Motor neuron (in vitro differentiated cells): ENCODE measurements around the gene AK4. TPM values are rescaled to one million over a fixed set of nuclear protein-coding genes. Genes with fewer than 3 reads are reported as not detected.
"Not testable (repeated sequence)": the region's sequence is repeated elsewhere in the genome, so short reads cannot be mapped to it uniquely, and the experiment has no call there.

ENCODE experiments used
- ATAC-seq, 8 experiments: fragments of 200-7000 bp; cut with Tn5 transposase; replicated peaks in 6 of 8; 2 replicates each; pipeline ENCODE4 v1.8.0; 2021; ENCODE audit warnings: mild to moderate bottlenecking in 8 of 8, moderate library complexity in 8 of 8
- H3K27ac ChIP-seq, 2 donors: fragments of 250-450 bp; sonication (Bioruptor Pico); 2 replicates each; pipeline ENCODE4 v1.9.0; 2021; ENCODE audit warnings: antibody characterized with exemption in 2 of 2, mild to moderate bottlenecking in 2 of 2, moderate library complexity in 1 of 2
- H3K4me1 ChIP-seq, 2 donors: fragments of 250-450 bp; sonication (Bioruptor Pico); replicated peaks in 1 of 2; 2 replicates each; pipeline ENCODE4 v1.6.1; 2021; ENCODE audit warnings: antibody characterized with exemption in 2 of 2, mild to moderate bottlenecking in 2 of 2, moderate library complexity in 1 of 2
- H3K4me3 ChIP-seq, 5 donors: fragments of 250-450 bp; sonication (Bioruptor Pico); 2 replicates each; pipeline ENCODE4 v1.9.0; 2021; ENCODE audit warnings: antibody characterized with exemption in 5 of 5, mild to moderate bottlenecking in 5 of 5, moderate library complexity in 4 of 5
- WGBS, 10 experiments: fragments of 450-650 bp; shearing (Covaris generic); methylation state at CpG; one replicate each; pipeline ENCODE4 v1.0.0; 2022; 5-methylcytosine and 5-hydroxymethylcytosine counted together
- in situ Hi-C, 9 experiments: fragments of 400-800 bp; cut with MboI; loops; one replicate each; pipeline ENCODE4 v1.15.0; 2021; ENCODE audit warnings: low sequenced_read_pairs in 9 of 9, low pct_unique_long_range_greater_than_20kb in 2 of 9; ENCODE audit not compliant: unreplicated experiment in 9 of 9
- total RNA-seq, 8 experiments: library from RNA; unstranded; fragments of 300-600 nt; gene quantifications; 2 replicates each; pipeline versions ENCODE4 v1.2.3 to v1.2.4, GENCODE V29; 2022

Gene AK4
- total RNA-seq, 8 experiments from 2014 or later, result 2.7 to 45.6 (median 27.2) TPM

DNA sequence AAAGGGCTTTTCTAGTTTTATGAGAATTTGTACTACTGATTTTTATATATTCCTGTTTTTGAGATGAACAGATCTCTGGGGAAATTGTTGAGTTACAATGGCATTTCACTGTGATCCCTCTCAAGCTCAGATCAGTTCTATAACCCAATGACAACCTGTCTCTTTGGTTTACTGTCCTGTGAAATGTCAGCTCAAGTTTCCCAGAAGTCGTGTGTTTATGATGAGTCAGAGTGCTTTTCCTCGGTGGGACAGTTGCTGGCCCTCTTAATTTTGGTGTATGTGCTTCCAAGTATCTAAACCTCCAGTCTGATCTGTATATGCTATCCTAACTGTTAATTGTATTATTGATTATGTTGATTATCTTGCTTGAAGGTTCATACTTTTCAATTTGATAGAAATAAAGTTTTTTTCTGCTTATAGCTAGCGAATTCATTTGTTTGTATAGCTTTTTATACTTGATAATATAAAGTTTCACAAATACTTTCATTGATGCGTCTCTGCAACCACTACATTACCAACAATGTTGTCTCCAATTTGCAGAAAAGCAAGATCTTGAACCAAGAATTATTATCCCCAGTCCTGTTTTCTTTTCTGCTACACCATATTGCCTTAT lies 83.8 kb downstream of the AK4 start:
- no peak overlapping the region for H3K4me3 ChIP-seq
- 37 to 100% (median 79%) methylated on average over 2 to 4 of the region's 4 CpGs for WGBS, 10 experiments
- in situ Hi-C loops, result loop anchor here in 3 of 9 experiments (10.0 to 25.0 kb wide), 4 partner anchors 193 to 455 kb away; partner anchors contain the start of genes LEPR (in 1 of the 3) and LEPROT (in 1 of the 3)
- no peak overlapping the region for H3K27ac ChIP-seq
- ATAC-seq, result no peak
- peaks cover 0 to 12% of the 10 kb centered on the region in 2 donors for H3K4me1 ChIP-seq

DNA sequence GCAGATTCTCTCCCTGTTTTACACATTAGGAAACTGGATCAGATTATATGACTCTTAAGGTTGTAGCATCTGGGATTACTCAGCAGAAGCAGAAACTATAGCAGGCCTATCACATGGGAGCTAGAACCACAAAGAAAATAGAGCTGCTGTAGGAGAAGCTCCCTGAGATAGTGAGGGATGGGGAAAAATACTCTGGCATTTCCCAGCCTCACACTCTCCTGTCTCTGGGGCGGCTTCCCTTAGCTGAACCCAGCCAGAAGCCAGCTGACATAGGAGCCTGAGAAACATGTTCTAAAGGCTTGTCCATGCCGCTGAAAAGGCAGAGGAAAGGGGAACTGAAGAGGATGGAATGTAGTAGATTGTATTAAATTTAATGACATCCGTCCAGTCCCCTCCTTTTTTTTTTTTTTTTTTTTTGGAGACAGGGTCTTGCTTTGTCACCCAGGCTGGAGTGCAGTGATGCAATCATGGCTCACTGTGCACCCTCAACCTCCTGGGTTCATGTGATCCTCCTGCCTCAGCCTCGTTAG lies 84.5 kb downstream of the AK4 start:
- H3K4me3 ChIP-seq, result no peak overlapping the region
- no peak overlapping the region for H3K27ac ChIP-seq
- 39 to 100% (median 85%) methylated on average over 1 to 4 of the region's 4 CpGs for WGBS, 10 experiments
- in situ Hi-C loops, result loop anchor here in 3 of 9 experiments (10.0 to 25.0 kb wide), 4 partner anchors 192 to 455 kb away; partner anchors contain the start of genes LEPR (in 1 of the 3) and LEPROT (in 1 of the 3)
- peaks cover 0 to 12% of the 10 kb centered on the region in 2 donors for H3K4me1 ChIP-seq
- peak in 6 of 8 experiments; percentile 24 to 73 (median 52) for ATAC-seq

DNA sequence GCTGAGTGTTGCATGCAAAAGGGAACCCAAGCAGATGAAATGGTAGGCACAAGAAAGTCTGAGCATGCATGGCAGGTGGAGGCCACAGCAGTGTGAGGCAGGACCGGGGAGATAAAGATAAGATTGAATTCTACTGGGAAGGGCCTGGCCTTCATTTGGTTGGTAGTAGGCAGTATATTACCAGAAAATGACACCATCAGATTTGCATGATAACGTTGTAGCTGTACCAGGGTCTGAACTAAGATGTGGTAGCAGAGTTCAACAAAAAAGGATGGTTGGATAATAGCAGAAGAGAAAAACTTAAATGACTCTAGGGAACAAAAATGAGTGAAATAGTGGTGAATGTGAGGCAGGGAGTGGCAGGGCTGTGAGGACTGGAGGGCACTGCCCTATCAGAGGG lies 85.8 kb downstream of the AK4 start:
- in situ Hi-C loops, result loop anchor here in 3 of 9 experiments (10.0 to 25.0 kb wide), 4 partner anchors 191 to 454 kb away; partner anchors contain the start of genes LEPR (in 1 of the 3) and LEPROT (in 1 of the 3)
- Histone ChIP-seq H3K4me3 (no peak overlapping the region), H3K4me1 (peaks cover 0 to 12% of the 10 kb centered on the region in 2 donors), H3K27ac (no peak overlapping the region)
- no peak for ATAC-seq
- 40 to 100% (median 89%) methylated on average over 1 to 2 of the region's 2 CpGs for WGBS, 10 experiments

DNA sequence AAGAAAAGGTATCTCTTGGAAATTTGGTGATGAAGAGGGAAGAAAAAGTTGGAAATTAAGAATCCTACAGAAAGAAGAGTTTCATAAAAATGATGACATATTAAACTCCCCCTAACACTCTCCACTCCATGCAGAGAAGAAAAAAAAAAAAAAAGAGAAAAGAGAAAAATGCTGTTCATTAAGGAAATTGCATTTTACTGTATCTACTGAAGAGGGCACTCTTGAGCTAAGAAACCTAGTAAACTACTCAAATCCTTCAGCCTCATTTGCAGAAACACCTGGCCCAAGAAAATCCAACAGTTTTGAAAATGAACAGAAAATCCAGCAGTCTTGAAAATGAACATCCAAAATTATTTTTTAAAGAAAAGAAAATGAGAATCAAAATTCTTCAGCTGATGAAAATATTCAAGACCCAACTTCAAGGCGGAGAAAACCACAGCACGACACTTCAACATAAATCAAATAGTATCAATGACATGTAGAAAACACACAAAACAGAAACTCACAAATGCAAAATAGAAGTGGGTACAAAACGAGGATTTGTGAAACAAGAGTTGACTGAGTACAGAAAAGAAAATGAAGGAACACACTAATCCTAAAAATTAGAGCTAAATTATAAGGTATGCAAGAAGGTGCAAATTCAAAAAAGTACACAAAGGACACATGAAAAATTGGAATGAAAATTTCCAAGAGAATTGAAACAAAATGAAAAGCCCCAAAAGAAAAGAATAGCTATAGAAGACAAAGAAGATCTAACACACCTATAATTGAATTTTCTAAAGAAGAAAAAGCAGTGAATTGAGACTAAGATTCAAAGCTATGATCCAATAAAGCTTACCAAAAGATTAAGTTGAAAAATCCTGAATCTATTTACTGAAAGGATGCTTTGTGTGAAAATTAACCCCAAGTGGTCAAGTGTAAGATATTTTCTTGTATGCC lies 88.1 kb downstream of the AK4 start:
- Histone ChIP-seq H3K27ac (no peak overlapping the region), H3K4me1 (peaks cover 0 to 4% of the 10 kb centered on the region in 2 donors), H3K4me3 (no peak overlapping the region)
- 32 to 90% (median 63%) methylated on average over 3 of the region's 3 CpGs for WGBS, 10 experiments
- in situ Hi-C loops, result loop anchor here in 3 of 9 experiments (10.0 to 25.0 kb wide), 4 partner anchors 189 to 451 kb away; partner anchors contain the start of genes LEPR (in 1 of the 3) and LEPROT (in 1 of the 3)
- peak in 2 of 8 experiments; percentile 29 to 38 for ATAC-seq

DNA sequence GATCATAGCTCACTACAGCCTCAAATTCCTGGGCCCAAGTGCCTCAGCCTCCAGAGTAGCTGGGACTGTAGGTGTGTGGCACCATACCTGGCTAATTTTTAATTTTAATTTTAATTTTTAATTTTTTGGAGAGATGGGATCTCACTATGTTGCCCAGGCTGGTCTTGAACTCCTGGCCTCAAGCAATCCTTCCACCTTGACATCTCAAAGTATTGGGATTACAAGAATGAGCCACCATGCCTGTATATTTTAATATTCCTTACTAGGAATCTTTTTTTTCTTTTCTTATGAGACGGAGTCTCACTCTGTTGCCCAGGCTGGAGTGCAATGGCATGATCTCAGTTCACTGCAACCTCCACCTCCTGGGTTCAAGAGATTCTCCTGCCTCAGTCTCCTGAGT lies 89.1 kb downstream of the AK4 start:
- H3K4me3 ChIP-seq, H3K4me1 ChIP-seq, H3K27ac ChIP-seq, ATAC-seq: not testable (repeated sequence)
- in situ Hi-C loops, result loop anchor here in 3 of 9 experiments (10.0 to 25.0 kb wide), 4 partner anchors 188 to 450 kb away; partner anchors contain the start of genes LEPR (in 1 of the 3) and LEPROT (in 1 of the 3)
- WGBS, 10 experiments, result 82 to 100% (median 83%) methylated on average over 1 of the region's 1 CpG; no CpG with 5 or more reads in 5 of the 10 experiments

DNA sequence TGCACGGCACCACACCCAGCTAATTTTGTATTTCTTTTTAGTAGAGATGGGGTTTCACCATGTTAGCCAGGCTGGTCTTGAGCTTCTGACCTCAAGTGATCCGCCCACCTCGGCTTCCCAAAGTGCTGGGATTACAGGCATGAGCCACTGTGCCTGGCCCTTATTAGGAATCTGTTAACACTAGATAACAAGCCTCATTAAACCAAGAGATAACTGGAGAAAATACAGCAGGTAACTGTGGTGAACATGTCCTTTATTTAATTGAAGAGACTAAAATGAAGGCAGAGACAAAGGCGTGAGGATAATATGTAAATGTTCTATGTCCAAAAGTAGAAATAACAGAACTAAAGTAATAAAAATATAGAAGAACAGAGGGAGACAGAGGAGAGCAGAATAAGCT lies 89.5 kb downstream of the AK4 start:
- in situ Hi-C loops, result loop anchor here in 3 of 9 experiments (10.0 to 25.0 kb wide), 4 partner anchors 187 to 450 kb away; partner anchors contain the start of genes LEPR (in 1 of the 3) and LEPROT (in 1 of the 3)
- ATAC-seq, result no peak
- Histone ChIP-seq H3K27ac (no peak overlapping the region), H3K4me1 (no peaks in the 10 kb centered on the region), H3K4me3 (no peak overlapping the region)
- WGBS, 10 experiments, result 56 to 100% (median 87%) methylated on average over 1 to 4 of the region's 4 CpGs

DNA sequence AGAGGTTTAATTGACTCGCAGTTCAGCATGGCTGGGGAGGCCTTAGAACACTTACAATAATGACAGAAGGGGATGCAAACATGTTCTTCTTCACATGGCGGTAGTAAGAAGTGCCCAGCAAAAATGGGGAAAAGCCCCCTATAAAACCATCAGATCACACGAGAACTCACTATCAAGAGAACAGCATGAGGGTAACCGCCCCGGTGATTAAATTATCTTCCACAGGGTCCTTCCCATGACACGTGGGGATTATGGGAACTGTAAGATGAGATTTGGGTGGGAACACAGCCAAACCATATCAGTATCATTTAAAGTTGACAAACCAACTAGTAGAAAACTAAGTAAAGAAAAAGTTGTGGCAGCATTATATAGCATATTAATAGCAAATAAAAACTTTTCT lies 90.0 kb downstream of the AK4 start:
- Histone ChIP-seq H3K4me3 (no peak overlapping the region), H3K27ac (no peak overlapping the region), H3K4me1 (no peaks in the 10 kb centered on the region)
- no peak for ATAC-seq
- WGBS, 10 experiments, result 0 to 93% (median 74%) methylated on average over 1 to 6 of the region's 6 CpGs
- in situ Hi-C loops, result loop anchor here in 3 of 9 experiments (10.0 to 25.0 kb wide), 4 partner anchors 187 to 449 kb away; partner anchors contain the start of genes LEPR (in 1 of the 3) and LEPROT (in 1 of the 3)

DNA sequence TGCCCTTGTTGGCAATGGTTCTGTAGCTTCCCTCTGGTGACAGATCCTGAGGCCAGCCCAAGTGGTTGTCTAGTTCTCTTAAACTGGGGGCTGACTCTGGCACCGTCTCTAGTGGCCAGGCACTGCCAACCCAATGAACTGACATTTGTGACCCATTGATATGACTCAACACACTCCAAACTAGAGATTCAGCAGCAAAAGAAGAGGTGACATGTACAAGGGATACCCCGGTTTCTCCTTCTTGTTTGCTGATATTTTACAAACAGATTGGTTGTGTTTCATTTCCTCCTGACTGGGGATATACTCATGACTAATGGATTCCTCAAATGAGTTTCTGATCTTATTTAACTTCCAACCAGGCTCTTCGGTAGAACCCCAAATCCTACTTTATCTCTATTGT lies 95.5 kb downstream of the AK4 start:
- in situ Hi-C loops, result loop anchor here in 3 of 9 experiments (10.0 to 25.0 kb wide), 3 partner anchors 171 to 444 kb away; no protein-coding TSS in a partner anchor
- ATAC-seq, result no peak
- Histone ChIP-seq H3K4me1 (peaks cover 0 to 8% of the 10 kb centered on the region in 2 donors), H3K27ac (no peak overlapping the region), H3K4me3 (no peak overlapping the region)
- 40 to 100% (median 87%) methylated on average over 1 to 3 of the region's 3 CpGs; no CpG with 5 or more reads in 3 of the 10 experiments for WGBS, 10 experiments

DNA sequence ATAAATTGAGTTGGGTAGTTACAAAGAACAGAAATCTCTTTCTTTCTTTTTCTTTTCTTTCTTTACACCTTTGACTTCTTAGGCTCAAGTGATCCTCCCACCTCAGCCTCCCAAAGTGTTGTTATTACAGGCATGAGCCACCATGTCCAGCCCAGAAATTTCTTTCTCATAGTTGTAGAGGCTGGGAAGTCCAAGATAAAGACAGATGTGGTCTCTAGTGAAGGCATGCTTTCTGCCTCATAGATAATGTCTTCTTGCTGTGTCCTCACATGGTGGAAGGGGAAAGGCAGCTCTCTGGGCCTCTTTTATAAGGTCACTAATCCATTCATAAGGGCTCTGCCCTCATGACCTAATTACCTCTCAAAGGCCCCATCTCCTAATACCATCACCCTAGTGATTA lies 97.3 kb downstream of the AK4 start:
- ATAC-seq, result no peak
- peaks cover 0 to 8% of the 10 kb centered on the region in 2 donors for H3K4me1 ChIP-seq
- in situ Hi-C loops, result loop anchor here in 3 of 9 experiments (10.0 to 25.0 kb wide), 3 partner anchors 170 to 442 kb away; no protein-coding TSS in a partner anchor
- no peak overlapping the region for H3K27ac ChIP-seq
- no peak overlapping the region for H3K4me3 ChIP-seq

DNA sequence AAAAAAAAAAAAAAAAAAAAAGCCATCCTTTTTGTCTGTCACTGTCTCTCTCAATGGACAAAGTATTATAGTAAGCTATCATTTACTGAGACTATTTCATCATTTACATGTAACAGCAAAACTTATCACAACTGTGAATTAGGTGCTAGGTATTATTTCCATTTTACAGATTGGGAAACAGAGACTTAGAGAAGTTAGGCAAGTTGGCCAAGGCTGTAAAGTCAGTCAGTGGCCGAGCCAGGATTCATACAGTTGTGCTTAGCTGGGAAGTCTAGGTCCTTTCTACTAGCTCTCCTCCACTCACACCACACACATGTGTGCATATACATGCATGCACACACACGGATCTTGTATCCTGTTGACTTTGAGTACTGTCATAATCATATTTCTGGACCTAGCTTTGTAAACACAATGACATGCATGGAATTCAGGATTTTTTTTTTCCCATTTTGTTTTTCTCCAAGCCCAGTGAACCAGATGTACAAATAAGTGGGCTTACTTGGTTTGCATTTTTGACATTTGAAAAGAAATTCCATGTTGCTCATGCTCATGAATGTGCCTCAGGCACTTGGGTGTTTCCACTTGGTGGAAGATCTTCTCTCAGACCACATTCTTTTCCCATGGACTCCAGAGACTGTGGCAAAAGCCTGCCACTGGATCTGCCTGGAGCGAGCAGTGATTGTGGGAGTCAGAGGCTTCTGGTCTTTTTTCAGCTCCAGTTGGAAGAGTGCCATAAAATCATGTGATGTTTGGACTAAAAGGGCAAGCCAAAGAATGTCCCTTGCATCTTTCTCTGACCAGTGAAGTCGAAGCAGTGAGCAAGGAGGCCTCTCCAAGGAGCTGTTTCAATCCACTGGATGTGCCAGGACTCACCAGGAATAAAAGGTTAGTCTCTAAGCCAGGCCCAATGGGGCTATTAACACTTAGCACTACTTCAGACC lies 99.7 kb downstream of the AK4 start:
- in situ Hi-C loops, result loop anchor here in 3 of 9 experiments (10.0 to 25.0 kb wide), 3 partner anchors 167 to 440 kb away; no protein-coding TSS in a partner anchor
- peak; percentile 36 to 99 (median 84) for ATAC-seq
- H3K4me3 ChIP-seq, result no peak overlapping the region

DNA sequence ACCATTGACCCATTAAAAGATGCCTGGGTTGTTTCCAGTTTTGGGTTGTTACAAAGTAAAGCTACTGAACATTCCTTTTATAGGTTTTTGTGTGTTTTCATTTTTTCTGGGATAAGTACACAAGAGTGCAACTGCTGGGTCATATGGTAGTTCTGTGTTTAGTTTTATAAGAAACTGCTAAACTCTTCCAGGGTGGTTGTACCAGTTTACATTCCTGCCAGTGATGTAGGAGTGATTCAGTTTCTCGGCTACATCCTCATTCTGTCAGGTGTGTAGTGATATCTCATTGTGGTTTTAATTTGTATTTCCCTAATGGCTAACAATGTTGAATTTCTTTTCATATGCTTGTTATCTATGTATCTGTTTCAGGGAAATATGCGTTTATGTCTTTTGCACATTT lies 102.8 kb downstream of the AK4 start:
- Histone ChIP-seq H3K4me1 (peaks cover 0 to 11% of the 10 kb centered on the region in 2 donors), H3K4me3 (no peak overlapping the region), H3K27ac (no peak overlapping the region)
- in situ Hi-C loops, result no loop called here
- 70 to 100% (median 93%) methylated on average over 1 to 2 of the region's 2 CpGs; no CpG with 5 or more reads in 2 of the 10 experiments for WGBS, 10 experiments
- no peak for ATAC-seq

More for the DNA sequence above, 99.7 kb downstream of the AK4 start:
- WGBS, 10 experiments, result 0 to 88% (median 62%) methylated on average over 1 to 4 of the region's 4 CpGs; no CpG with 5 or more reads in 1 of the 10 experiments
- Histone ChIP-seq H3K4me1 (peaks cover 0 to 8% of the 10 kb centered on the region in 2 donors), H3K27ac (no peak overlapping the region)
